ENCODE measurements around the gene MRPS18A.
"Not testable (repeated sequence)": the region's sequence is repeated elsewhere in the genome, so short reads cannot be mapped to it uniquely, and the experiment has no call there.

The MRPS18A gene

GRCh38 chr6:43716099-43716498, 28.5 kb upstream of the MRPS18A start:
- DNase-seq, result no peak

DNA sequence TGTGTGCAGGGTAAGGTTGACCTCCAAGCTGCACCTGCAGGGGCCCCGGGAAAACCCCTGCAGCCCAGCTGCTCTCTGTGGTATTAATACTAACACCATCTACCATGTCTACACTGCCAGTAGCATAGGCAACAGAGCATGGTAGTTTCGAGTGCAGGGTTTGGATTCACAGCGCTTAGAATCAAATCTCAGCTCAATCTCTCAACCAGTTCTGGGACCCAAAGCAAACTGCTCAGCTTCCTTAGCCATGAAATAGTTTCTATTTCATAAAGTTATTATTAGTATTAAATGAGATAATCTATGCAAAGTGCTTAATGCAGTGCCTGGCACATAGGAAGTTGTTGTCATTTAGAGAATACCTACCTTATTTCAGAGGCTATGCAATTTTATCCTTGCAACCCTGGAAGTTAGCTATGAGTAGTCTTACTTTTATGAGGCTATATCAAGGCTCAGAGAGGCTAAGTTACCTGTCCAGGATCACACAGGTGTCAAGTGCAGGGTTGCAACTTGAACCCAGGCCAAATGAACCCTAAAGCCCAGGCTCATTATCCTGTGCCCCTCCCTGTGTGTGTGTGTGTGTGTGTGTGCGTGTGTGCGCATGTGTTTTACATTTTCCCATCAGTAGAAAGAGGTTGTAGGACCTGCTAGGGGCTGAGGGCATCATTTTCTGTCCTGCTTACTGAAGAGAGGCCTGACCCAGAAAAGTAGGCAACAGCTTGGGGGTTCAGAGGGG, 27.6 kb upstream of the MRPS18A start:
- no peak for DNase-seq

GRCh38 chr6:43714311-43715055, 26.9 kb upstream of the MRPS18A start:
- DNase-seq, result no peak

DNA sequence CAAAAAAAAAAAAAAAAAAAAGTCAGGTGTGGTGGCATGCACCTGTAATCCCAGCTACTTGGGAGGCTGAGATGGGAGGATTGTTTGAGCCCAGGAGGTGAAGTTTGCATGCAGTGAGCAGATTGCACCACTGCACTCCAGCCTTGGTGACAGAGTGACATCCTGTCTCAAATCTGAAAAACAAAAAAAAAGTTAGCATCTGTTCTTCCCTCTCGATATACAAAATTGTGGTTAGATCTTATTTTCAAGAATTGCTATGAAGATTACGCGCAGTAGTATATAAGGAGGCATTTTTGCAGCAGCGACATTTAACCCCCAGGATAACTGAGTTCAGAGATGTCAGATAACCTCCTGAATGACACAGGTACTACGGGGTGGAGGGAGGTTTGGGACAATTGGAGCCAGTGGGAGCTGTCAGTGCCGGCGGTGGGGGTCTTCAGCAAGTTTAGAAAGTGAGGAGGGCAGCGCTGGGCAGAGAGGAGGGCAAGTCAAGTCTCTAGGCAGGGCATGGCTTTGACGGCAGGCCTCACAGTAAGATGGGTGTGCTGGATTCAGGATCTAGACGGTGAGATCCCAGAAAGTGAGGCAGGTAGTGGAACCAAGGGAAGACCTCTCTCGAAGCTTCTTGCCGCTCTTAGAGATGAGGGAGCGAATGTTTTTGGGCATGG, 26.2 kb upstream of the MRPS18A start:
- DNase-seq, result no peak

DNA sequence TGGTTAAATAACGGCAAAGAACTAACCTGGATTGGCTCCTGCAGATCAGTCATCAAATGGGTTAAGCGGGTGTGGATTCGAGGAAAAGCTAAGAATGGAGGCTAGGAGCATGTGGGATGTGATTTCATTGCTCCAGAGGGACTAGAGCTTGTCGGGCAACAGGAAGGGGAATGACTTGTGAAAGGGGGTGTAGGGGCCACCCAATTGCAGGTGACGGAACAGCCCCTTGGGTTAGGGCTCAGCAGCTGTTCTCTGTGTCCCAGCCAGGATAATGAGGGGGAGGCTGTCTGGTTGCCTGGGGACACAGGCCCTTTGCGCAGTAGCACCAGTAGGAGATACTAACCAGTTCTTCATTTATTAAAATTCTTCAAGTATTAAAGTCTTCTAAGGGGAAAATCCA, 25.0 kb upstream of the MRPS18A start:
- no peak for DNase-seq

DNA sequence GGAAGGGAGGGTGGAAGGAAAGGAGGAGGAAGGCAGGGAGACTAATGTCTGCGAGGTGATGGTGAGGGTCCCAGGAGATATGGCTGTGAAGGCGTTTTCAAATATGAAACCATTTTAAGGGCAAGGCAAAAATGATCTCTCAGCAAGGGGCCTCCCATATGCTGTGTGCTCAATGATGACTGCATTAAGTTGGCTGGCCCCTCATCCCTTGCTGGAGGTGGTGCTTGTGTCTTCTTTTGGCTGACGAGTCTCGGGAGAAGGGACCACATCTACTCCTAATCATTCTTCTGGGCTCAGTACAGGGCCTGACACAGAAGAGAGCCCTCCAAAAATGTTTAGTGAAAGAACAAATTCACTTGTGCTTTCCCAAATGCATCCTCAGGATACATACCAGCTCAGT, 23.0 kb upstream of the MRPS18A start:
- no peak for DNase-seq

DNA sequence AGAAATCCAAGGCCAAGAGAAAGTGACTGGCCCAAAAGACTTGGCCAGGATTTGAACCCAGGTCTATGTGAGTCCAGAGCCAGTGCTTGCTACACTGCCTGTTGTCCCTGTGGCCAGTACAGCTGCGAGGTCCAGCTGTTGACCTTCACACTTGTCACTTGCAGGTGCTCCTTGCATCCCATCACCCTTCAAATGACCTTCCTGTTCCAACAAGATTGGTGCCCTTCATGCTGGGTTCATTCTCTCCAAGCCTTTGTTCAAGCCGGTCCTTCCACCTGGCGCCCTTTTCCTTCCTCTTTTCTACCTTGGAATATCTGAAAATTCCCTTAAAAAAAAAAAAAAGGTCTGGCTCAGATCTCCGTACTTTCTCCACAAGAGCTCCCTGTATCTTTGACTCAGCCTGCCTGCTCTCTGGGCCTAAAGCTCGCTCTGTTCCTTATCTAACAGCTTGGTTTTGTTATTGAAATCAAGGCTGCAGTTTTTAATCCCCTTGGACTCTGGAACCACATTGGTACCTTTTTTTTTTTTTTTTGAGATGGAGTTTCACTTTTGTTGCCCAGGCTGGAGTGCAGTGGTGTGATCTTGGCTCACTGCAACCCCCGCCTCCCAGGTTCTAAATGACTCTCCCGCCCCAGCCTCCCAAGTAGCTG, 22.2 kb upstream of the MRPS18A start:
- no peak for DNase-seq

GRCh38 chr6:43708860-43709653, 21.5 kb upstream of the MRPS18A start:
- peak; percentile 63 for DNase-seq

DNA sequence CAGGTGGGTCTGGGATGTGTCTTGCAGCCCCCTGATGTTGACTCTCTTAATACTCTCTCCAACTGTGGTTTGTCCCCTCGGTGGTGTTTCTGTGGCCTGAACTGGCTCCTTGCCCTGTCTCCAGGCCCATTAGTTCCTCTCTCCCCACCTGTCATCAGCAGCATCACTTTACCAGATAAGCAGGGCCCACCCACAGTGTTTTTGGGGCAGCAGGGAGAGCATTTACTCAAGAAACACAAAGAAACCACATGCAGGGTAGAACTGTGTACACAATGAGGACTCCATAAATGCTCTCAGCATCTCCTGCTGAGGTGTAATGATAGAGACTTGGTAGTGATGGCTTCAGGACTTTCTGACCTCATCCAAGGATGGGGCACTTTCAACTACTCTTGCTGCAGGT, 20.2 kb upstream of the MRPS18A start:
- no peak for DNase-seq

GRCh38 chr6:43707269-43707668, 19.7 kb upstream of the MRPS18A start:
- DNase-seq, result no peak

DNA sequence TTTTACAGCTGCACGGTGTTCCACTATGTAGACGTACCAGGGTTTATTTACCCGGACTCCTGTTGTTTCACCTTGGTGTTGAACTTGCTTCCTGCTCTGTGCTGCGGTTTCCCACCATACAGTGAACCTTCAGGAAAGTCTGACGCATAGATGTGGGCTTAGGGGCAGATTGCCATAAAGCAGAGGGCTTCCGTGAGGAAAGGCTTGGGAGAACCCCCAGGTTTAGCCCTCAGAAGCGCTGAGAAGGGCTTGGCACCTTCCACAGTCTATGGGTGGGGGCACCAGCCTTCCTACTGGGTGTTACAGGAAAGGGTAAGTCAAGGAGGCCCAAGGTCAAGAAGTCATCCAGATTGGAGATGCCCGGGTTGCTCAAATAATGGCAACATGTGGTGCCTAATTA, 19.2 kb upstream of the MRPS18A start:
- no peak for DNase-seq

GRCh38 chr6:43705996-43706395, 18.4 kb upstream of the MRPS18A start:
- DNase-seq, result no peak

GRCh38 chr6:43703512-43704429, 16.2 kb upstream of the MRPS18A start:
- no peak for DNase-seq

DNA sequence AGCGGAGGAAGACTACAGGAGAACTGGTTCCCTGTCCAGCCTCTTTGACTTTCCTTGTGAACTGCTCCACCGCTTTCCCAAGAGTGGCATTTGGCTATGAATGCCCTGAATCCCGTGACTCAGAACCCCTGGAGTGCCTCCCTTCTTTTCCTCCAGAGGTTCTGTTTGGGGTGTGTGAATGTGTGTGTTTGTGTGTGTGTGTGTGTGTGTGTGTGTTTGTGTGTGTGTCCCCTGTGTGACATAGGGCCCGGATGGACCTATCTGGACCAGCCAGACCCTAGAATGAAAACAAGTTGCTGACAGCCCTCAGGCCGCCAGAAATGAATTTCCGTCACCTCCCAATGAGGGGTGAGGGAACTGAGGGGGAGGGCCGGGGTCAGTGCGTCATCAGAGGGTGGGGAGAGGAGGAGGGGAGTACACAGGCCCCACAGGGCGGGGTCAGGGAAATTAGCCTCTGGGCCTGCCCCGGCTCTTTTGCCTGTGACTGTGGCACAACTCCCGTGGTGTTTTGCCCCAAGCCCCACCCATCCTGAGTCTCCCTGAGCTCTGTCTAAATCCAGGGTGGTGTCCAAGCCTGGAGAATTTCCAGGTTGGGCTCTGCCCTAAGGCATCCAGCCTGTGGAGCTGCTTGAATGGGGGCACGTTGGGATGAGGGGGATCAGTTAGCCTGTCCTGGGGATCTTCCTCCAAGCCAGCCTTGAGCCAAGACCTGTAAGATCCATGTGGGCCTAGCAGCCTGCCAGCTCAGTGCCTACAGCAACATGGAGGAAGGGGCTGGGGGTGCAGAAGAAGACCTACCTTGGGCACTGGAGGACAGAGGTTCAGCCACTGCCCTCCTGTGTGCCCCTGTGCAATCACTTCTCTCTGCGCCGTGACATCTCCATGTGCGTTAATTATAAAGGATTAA, 15.2 kb upstream of the MRPS18A start:
- DNase-seq, result no peak

GRCh38 chr6:43702171-43702533, 14.6 kb upstream of the MRPS18A start:
- DNase-seq, result no peak

- DNase-seq, result not testable (repeated sequence)
Observed at GRCh38 chr6:43700939-43701560, 13.5 kb upstream of the MRPS18A start.

DNA sequence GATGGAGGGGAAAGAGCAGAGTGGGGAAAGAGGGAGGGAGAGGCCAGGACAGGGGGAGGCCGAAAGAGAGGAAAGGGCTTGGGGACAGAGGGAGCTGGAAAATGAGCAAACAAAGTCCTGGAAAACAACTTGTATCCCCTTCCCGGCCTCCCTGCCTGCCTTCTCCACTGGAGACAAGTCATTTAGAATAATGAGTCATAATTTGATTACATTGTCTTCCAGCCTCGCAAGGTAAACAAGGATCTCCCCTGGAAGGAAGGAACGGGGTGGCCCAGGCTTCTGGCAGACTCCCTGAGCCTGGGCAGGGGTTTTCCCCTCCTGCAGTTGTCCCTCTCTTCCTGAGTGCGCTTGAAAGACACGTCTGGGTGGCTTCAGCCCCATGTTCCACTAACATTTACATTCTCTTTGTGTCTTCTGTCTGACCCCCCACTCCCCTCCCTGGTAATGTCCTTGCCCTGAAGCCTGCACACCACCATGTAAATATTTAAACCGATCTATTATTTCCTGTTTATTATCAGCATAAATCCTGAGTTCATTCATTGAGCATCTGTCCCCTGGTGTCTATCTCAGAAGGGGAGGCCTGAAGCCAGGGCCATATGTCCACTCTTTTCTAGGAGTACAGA, 12.1 kb upstream of the MRPS18A start:
- no peak for DNase-seq

- DNase-seq, result no peak
Observed at GRCh38 chr6:43698584-43699349, 11.2 kb upstream of the MRPS18A start.

DNA sequence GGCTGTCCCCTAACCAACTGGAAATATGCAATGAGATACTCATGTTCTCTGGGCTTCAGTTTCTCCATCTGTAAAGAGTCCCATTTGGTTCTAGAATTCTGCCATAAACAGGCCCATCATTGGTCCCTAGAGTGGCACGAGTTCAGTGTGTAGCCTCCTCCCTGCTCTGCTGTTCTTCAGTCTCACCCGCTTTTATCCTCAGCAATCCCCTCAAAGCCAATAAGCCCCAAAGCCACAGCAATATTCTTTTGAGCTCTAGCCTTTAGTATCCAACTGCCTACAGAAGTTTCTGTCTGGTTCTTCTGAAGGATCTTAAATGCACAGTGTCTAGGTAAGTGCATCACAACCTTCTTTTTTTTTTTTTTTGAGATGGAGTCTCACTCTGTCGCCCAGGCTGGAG, 9.8 kb upstream of the MRPS18A start:
- DNase-seq, result no peak
